Peyer's patch (tissue), 4 donors: ENCODE results near the gene ARF4.

ENCODE experiments used
- POLR2A ChIP-seq, 2 donors: fragments of 450-650 bp; IDR thresholded peaks; one replicate each; pipeline ENCODE4 v1.5.1; 2017; ENCODE audit warnings: antibody characterized with exemption in 2 of 2, mild to moderate bottlenecking in 2 of 2, moderate library complexity in 2 of 2
- TF ChIP-seq, protein P1 (sequence below), 6 experiments: fragments of 450-650 bp in 4 of 6; fragments of 200-600 bp in 2 of 6; sonication (generic) in 1 of 6; IDR thresholded peaks; one replicate each; pipeline ENCODE4 v1.5.1; 2017 to 2019; ENCODE audit warnings: antibody characterized with exemption in 6 of 6, mild to moderate bottlenecking in 3 of 6, moderate library complexity in 1 of 6

DNA sequence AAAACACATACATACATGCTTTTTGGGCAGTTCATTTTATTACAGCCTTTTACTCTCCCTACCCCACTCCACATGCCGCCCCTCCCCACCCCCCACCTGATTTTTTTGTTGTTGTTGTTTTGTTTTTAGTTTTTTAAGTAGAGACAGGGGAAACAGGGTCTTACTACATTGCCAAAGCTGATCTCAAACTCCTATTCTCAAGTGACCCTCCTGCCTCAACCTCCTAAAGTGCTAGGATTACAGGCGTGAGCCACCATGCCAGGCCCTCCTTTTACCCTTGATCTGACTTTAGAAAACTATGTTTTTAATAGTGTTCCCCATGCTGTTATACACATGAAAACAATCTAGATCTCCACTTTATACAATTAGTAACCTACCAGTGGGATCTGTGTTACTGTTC, 26.3 kb downstream of the ARF4 start:
- TF ChIP-seq, protein P1, sequence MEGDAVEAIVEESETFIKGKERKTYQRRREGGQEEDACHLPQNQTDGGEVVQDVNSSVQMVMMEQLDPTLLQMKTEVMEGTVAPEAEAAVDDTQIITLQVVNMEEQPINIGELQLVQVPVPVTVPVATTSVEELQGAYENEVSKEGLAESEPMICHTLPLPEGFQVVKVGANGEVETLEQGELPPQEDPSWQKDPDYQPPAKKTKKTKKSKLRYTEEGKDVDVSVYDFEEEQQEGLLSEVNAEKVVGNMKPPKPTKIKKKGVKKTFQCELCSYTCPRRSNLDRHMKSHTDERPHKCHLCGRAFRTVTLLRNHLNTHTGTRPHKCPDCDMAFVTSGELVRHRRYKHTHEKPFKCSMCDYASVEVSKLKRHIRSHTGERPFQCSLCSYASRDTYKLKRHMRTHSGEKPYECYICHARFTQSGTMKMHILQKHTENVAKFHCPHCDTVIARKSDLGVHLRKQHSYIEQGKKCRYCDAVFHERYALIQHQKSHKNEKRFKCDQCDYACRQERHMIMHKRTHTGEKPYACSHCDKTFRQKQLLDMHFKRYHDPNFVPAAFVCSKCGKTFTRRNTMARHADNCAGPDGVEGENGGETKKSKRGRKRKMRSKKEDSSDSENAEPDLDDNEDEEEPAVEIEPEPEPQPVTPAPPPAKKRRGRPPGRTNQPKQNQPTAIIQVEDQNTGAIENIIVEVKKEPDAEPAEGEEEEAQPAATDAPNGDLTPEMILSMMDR (IDR thresholded peaks at IDR 0.05) = no peak
- TF ChIP-seq POLR2A (IDR thresholded peaks at IDR 0.05) = no peak
